Suprapubic skin (tissue), 4 donors: ENCODE measurements around the gene FRMD1. TPM values are rescaled to one million over a fixed set of nuclear protein-coding genes. Genes with fewer than 3 reads are reported as not detected.

ENCODE experiments used
- DNase-seq, 2 donors: peaks; one replicate each; pipeline ENCODE4 v3.0.0-alpha.2; 2019; ENCODE audit warnings: low spot score in 2 of 2
- H3K27ac ChIP-seq: fragments of 200-600 bp; sonication (generic); one replicate; pipeline ENCODE4 v1.5.1; 2019
- H3K27me3 ChIP-seq: fragments of 200-600 bp; sonication (generic); one replicate; pipeline ENCODE4 v1.5.1; 2019
- H3K36me3 ChIP-seq: fragments of 200-600 bp; sonication (generic); one replicate; pipeline ENCODE4 v1.5.1; 2019
- H3K4me1 ChIP-seq: fragments of 200-600 bp; sonication (generic); one replicate; pipeline ENCODE4 v1.5.1; 2019
- H3K4me3 ChIP-seq: fragments of 200-600 bp; sonication (generic); one replicate; pipeline ENCODE4 v1.5.1; 2019; ENCODE audit warnings: mild to moderate bottlenecking
- H3K9me3 ChIP-seq: fragments of 200-600 bp; sonication (generic); one replicate; pipeline ENCODE4 v1.5.1; 2019
- CTCF ChIP-seq, 2 donors: fragments of 200-600 bp in 1 of 2; fragments of 450-650 bp in 1 of 2; sonication (generic) in 1 of 2; IDR thresholded peaks; one replicate each; pipeline ENCODE4 v1.5.1; 2016 to 2019; ENCODE audit warnings: antibody characterized with exemption in 2 of 2, mild to moderate bottlenecking in 1 of 2, moderate library complexity in 1 of 2
- EP300 ChIP-seq: sonication (generic); formaldehyde crosslinking; IDR thresholded peaks from one replicate; pipeline ENCODE4 v1.6.1; 2017; ENCODE audit warnings: antibody characterized with exemption
- POLR2A ChIP-seq, 2 donors: fragments of 450-650 bp; IDR thresholded peaks; one replicate each; pipeline ENCODE4 v1.6.1; 2017; ENCODE audit warnings: antibody characterized with exemption in 2 of 2, mild to moderate bottlenecking in 2 of 2, moderate library complexity in 2 of 2
- POLR2AphosphoS5 ChIP-seq, 3 donors: sonication (generic); formaldehyde crosslinking; IDR thresholded peaks; one replicate each; pipeline ENCODE4 v1.6.1; 2017; ENCODE audit warnings: antibody characterized with exemption in 3 of 3
- WGBS: methylation state at CpG from one replicate; pipeline ENCODE4 v1.1.5; 2018; 5-methylcytosine and 5-hydroxymethylcytosine counted together
- total RNA-seq, 4 donors: library from RNA; depleted of rRNA; stranded (reverse); fragments of >200 nt; gene quantifications; one replicate each; pipeline ENCODE4 v1.1.0, GENCODE V29; 2016

FRMD1 gene
- total RNA-seq, 4 donors from 2014 or later, result 0.64 to 2.6 (median 1.5) TPM

GRCh38 chr6:168097621-168098430 is 18.8 kb upstream of the FRMD1 start:
- Histone ChIP-seq H3K27ac (no peak overlapping the region), H3K36me3 (no peaks in the 10 kb centered on the region), H3K27me3 (peaks cover 53% of the 10 kb centered on the region), H3K9me3 (no peaks in the 10 kb centered on the region), H3K4me3 (no peak overlapping the region), H3K4me1 (peaks cover 17% of the 10 kb centered on the region)
- no peak for DNase-seq
- WGBS, result 92% methylated on average over 19 of the region's 22 CpGs
- TF ChIP-seq CTCF (IDR thresholded peaks at IDR 0.05), result no peak

- no peak overlapping the region for H3K27ac ChIP-seq
- no peaks in the 10 kb centered on the region for H3K9me3 ChIP-seq
- WGBS, result 80% methylated on average over 1 of the region's 10 CpGs
- peaks cover 47% of the 10 kb centered on the region for H3K27me3 ChIP-seq
- H3K36me3 ChIP-seq, result no peaks in the 10 kb centered on the region
- H3K4me3 ChIP-seq, result no peak overlapping the region
- no peak for TF ChIP-seq POLR2A (IDR thresholded peaks at IDR 0.05)
- no peak for TF ChIP-seq CTCF (IDR thresholded peaks at IDR 0.05)
- no peak for TF ChIP-seq POLR2AphosphoS5 (IDR thresholded peaks at IDR 0.05)
- no peak for TF ChIP-seq EP300
- H3K4me1 ChIP-seq, result peaks cover 17% of the 10 kb centered on the region
- no peak for DNase-seq
These were observed 18.2 kb upstream of the FRMD1 start for GRCh38 chr6:168097221-168097620.

- Histone ChIP-seq H3K9me3 (no peaks in the 10 kb centered on the region), H3K4me3 (no peak overlapping the region), H3K4me1 (peaks cover 8% of the 10 kb centered on the region), H3K27ac (no peak overlapping the region), H3K27me3 (peaks cover 38% of the 10 kb centered on the region), H3K36me3 (no peaks in the 10 kb centered on the region)
- TF ChIP-seq EP300 (no peak), POLR2AphosphoS5 (IDR thresholded peaks at IDR 0.05) (no peak), POLR2A (IDR thresholded peaks at IDR 0.05) (no peak), CTCF (IDR thresholded peaks at IDR 0.05) (no peak)
- WGBS, result 77% methylated on average over 3 of the region's 13 CpGs
- no peak for DNase-seq
These were observed 17.3 kb upstream of the FRMD1 start for GRCh38 chr6:168096271-168096764.

- no peak overlapping the region for H3K27ac ChIP-seq
- WGBS, result 93% methylated on average over 14 of the region's 14 CpGs
- no peaks in the 10 kb centered on the region for H3K36me3 ChIP-seq
- no peak for DNase-seq
- no peaks in the 10 kb centered on the region for H3K9me3 ChIP-seq
- H3K4me3 ChIP-seq, result no peak overlapping the region
- TF ChIP-seq POLR2A (IDR thresholded peaks at IDR 0.05) (no peak), EP300 (no peak), CTCF (IDR thresholded peaks at IDR 0.05) (no peak)
- peaks cover 2% of the 10 kb centered on the region for H3K4me1 ChIP-seq
- peaks cover 33% of the 10 kb centered on the region for H3K27me3 ChIP-seq
These were observed 16.8 kb upstream of the FRMD1 start for GRCh38 chr6:168095716-168096250.

- no peak overlapping the region for H3K27ac ChIP-seq
- no peak for DNase-seq
- no peaks in the 10 kb centered on the region for H3K9me3 ChIP-seq
- 100% methylated on average over 2 of the region's 17 CpGs for WGBS
- TF ChIP-seq POLR2A (IDR thresholded peaks at IDR 0.05), result no peak
- no peak for TF ChIP-seq CTCF (IDR thresholded peaks at IDR 0.05)
- no peak for TF ChIP-seq EP300
- TF ChIP-seq POLR2AphosphoS5 (IDR thresholded peaks at IDR 0.05), result no peak
- no peak overlapping the region for H3K4me3 ChIP-seq
- H3K27me3 ChIP-seq, result peaks cover 27% of the 10 kb centered on the region
- H3K4me1 ChIP-seq, result no peaks in the 10 kb centered on the region
- H3K36me3 ChIP-seq, result no peaks in the 10 kb centered on the region
These were observed 16.2 kb upstream of the FRMD1 start for GRCh38 chr6:168095171-168095691.
